RPMI8226 (cell line): Measurements from ENCODE around the gene TAF6.

ENCODE experiments used
- DNase-seq: peaks from one replicate; pipeline ENCODE4 v3.0.0-alpha.2; 2015

The TAF6 gene

GRCh38 chr7:100064162-100064561 is 55.0 kb downstream of the TAF6 start:
- no peak for DNase-seq

- DNase-seq, result no peak
Measured at GRCh38 chr7:100063376-100063775, 55.8 kb downstream of the TAF6 start.

DNA sequence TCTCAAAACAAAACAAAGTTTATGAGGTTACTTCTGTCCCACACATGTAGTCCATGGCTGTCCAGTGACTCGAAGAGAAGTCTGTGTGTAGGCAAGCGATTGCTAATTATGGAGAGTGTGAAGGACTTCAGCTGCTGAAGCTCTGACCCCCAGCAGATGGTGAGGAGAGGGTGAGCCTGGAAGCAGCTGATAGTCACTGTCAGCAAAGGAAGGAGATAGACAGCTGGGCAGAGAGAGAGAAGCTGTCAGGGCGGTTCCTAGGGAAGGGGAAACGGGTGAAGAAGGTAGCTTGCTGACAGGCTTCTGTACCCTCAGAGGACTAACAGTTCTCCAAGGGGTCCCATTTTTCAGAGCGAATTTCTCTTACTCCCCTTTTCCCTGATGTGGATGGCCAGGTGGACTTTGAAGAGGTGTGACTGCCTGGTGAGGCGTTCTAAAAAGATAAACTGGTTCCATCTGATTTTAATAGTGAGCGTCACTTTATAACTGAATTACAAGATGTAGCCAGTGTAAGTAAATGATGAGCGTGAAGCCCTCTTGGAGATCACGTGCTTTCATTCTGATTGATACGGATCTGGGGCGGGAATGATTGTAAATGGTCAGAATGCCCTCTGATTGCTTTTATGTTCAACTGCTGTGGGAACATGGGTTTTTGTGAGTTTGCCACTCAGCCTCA is 57.5 kb downstream of the TAF6 start:
- DNase-seq, result no peak

- DNase-seq, result no peak
Measured at GRCh38 chr7:100059251-100059739, 59.9 kb downstream of the TAF6 start.
